GM18909 (cell line): ENCODE results near the gene RAB3GAP1.

ENCODE experiments used
- ATAC-seq: cut with Tn5 transposase; IDR thresholded peaks from one replicate; pipeline ENCODE4 v1.9.1; 2021; ENCODE audit warnings: mild to moderate bottlenecking; ENCODE audit not compliant: unreplicated experiment, poor library complexity

Gene RAB3GAP1

DNA sequence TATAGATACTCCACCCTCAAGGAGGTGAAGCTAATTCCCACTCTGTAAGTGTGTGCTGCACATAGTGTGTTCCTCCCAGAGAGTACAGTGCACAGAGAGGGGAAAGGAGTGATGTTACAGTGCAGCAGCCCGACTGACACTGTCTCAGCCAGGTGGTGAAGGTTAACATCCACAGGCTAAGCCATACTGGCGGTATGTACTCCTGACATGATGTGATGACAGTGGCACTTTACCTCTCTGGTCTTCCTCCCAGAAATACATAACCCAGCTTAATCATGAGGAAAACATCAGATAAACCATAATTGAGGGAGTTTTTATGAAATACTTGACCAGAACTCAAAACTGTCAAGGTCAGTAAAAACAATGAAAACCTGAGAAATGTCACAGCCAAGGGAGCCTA lies 107.1 kb downstream of the RAB3GAP1 start:
- no peak for ATAC-seq

DNA sequence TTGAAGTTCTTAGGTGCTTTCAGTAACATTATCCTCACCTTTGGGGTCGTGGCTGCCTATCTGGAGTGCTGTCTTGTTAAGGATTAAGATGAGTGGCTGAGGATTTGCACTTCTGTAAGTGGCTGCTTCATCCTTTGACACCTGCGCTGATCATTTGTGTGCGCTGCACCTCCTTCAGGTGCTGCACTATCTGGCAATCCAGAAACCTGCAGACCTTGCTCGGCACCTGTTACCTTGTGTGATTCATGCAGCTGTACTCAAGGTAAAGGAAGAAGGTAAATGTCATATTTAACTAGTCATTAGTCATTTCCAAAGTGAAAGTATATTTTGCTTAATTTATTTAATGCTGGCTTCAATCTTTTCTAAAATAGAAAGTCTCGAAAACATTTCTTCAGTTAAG lies 110.3 kb downstream of the RAB3GAP1 start:
- ATAC-seq = no peak

DNA sequence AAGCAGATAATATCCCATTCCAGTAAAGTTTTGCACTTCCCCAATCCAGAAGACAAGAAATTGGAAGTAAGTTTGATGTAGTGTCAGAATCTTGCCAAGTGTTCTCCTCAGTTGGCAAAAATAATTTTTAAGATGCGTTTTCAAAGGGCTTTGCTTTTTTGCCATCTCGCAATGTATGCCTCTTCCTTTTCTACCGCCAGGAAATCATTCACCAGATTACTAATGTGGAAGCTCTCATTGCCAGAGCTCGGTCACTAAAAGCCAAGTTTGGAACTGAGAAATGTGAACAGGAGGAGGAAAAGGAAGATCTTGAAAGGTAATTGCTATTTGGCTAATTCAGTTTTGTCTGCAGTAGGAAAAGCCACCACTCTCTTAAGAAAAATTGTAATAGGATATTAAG lies 110.7 kb downstream of the RAB3GAP1 start:
- no peak for ATAC-seq

DNA sequence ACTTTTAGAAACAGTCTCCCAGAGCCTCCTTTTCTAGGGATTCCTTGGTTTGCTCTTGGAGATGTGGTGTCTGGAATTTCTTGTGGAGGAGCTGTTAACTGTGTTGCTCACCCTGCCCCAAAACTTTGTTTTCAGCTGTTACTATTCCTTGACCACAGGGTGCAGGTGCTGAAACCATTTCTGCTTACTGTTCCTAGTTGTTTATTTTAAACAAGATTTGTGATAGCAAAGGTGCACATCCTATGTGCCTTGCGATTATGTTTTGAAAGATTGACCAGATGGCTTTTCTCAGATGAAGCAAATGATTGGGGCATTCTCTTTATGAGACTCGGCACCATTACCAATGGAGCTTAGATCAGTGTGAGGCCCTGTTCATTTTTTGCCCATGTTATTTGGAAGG lies 111.2 kb downstream of the RAB3GAP1 start:
- no peak for ATAC-seq

DNA sequence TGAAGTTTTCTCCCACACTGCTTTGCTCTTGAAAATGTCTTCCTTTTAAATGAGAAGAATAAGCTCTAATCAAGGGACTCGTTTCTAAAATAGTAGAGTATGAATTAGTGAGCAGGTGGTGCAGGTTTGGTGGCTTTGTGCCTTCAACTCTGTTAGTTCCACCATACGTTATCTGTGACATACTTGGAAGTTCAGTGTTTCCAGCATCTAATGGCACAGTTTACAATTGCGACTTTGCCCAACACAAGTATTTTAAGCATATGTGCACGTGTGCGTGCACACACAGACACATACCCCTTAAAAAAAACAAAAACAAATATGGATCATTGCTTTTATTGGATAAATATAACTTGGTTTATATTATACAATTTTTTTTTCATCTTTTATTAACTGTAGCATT lies 111.8 kb downstream of the RAB3GAP1 start:
- no peak for ATAC-seq

DNA sequence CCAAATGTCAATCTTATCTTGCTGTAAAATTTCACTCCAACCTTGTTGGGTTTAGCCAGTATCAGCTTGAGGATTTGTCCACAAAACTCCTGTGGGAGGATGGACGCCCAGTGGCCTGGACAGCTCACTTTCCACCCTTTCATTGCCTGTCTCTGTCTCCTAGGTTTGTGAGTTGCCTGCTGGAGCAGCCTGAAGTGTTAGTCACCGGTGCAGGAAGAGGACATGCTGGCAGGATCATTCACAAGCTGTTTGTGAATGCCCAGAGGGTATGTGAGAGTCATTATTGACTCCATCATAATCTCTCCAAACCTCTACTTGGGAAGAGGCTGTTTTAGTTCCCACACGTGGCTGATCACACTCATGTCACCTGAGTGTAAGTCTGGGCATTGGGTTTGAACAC lies 112.3 kb downstream of the RAB3GAP1 start:
- ATAC-seq = no peak

DNA sequence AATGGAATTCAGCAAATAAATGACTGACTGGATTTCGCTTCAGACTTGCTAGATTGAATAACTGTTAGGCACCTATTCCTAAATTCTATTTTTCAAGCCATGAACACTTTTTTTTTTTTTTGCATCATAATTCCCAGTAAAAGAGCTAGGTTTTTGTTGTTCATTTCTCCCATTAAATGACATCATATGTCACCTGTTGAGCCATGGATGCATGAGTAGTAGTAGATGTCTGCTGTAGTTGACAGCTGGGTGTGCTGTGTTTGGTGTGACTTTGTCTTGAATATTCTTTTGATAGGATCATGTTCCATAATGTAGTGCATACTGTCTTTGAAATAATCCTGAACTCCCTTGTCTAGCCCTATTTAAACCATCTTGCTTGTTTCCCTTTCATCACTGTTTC lies 115.2 kb downstream of the RAB3GAP1 start:
- ATAC-seq = no peak

DNA sequence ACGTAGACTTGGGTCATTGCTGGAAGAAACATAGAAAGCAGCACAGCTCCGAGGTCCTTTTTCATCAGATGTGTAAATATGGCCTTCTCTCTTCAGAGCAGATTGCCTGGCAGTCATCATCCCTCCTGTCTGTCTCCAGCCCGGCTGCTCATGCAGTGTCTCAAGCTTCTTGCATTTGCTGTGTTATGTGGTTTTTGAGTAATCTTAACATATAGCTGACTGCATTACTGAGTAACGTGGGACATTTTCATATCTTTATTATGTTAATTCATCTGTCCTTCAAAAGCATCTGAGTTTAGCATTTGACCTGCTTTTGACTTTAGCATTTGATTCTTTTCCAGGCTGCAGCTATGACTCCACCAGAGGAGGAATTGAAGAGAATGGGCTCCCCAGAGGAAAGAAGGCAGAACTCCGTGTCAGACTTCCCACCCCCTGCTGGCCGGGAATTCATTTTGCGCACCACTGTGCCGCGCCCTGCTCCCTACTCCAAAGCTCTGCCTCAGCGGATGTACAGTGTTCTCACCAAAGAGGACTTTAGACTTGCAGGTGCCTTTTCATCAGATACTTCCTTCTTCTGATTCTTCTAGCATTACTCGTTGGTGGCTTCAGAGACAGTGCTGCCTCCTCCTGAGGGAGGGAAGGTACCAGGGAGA lies 116.2 kb downstream of the RAB3GAP1 start:
- no peak for ATAC-seq

DNA sequence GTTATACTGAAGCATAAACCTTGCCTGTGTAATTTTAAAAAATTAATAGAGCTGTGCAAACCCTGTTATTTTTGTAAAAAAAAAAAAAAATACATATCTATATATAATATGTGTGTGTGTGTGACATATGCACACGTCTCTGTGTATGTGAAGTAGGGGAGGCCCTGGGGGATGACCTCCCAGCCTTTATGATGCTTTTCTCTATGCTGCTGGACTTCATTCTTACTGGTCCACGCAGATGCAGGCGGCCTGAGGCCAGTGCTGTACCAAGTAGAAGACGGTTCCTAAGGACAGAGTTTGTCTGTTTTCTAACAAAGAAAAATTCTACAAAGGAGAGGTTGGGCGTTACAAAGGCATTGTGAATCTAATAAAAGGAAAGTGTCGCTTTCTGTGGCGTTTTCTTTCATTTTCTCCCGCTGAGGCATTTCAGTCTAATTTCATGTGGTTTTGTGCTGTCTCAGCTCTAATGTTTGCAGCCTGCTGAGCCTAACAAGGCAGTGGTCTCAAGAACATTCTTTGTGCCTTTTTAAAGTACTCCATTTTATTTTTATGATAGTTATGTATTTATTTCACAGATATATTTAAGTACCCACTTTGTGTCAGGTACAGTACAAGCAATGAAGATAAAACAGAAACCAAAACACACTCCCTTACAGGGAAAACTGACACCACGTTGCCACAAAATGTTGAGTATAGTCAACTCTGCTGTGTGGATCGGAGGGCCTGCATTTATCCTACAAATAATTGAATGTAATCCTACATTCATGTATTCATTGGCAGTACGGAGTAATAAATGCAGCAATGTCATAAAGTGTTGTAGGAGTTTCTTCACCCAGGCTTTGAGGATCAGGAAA lies 118.0 kb downstream of the RAB3GAP1 start:
- no peak for ATAC-seq

DNA sequence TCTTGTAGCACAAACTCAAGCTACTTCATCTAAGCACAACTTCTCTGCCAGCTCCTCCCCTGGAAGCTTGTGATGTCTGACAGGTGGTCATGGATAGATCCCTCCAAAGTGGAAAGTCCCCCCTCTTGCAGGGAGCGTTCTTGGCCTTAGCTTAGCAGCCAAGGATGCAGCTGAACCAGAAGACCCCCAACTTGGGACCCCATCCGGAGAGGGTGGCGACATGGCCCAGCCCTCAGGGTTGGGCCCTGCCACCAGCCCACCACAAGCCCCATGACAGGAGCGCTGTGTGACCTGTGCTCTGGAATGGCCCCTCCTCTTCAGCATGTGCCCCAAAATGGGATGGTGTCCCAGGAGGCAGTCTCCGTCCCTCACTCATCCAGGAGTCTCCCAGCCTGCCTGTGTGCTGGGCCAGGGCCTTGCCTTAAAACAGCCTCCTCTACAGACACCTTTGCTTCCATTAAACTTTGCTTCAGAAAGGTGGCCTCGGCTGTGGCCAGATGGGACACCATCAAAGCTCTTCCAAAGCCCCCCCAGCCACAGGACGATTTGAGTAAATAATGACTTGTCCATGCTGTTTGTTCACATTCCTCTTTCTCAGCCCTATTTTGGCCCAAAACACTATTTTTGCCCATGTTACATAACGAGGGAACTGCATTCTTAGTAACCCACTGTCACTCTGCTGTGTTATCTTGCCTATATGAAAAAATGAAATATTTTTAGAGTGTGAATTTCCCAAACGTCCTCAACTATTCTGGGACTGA lies 122.1 kb downstream of the RAB3GAP1 start:
- no peak for ATAC-seq

DNA sequence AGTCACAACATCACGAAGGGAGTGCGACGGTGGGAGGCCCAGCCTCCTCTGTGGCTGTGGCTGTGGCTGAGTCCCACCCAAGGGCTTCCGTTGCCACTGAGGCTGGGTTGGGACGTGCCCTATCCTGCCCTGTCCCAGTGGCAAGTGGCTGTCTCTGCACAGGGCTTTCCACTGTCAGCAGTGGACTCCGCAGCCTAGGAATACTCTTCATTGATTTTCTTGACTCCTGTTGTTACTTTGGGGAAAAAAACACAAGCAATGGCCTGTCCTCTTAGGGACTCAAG lies 122.7 kb downstream of the RAB3GAP1 start:
- no peak for ATAC-seq

DNA sequence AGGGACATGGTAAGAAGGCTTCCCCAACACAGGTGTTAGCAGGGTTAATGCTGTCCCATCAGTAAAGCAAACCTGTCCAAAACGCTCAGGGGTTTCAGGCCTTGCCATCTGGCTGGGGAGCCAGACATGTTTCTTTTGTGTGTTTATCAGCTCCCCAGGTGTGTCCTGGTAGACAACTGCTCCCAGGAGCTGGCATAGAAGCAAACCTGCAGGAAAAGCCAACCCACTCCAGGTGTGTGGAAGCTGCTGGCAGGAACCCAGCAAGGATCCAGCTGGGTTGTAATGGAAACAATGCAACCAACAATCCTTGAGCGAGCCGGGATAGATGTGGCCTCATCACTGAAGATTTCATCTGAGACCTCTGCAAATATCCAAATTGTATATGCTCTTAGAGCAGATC lies 123.1 kb downstream of the RAB3GAP1 start:
- no peak for ATAC-seq

DNA sequence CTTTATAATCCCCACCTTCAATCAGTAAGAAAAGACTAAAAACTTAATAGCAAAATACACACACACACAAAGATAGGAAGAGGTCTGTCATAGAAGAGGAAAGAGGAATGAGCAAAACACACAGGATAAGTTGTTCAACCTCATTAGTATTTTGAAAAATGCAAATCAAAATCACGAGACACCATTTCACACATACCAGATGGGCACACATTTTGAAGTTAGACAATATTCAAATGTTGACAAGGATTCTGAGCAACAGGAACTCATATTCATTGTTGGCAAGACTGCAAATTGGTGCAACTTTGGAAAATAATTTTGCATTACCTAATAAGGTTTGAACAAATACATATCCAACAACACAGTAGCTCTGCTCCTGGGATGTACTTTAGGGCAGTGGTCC lies 127.6 kb downstream of the RAB3GAP1 start:
- ATAC-seq = no peak

DNA sequence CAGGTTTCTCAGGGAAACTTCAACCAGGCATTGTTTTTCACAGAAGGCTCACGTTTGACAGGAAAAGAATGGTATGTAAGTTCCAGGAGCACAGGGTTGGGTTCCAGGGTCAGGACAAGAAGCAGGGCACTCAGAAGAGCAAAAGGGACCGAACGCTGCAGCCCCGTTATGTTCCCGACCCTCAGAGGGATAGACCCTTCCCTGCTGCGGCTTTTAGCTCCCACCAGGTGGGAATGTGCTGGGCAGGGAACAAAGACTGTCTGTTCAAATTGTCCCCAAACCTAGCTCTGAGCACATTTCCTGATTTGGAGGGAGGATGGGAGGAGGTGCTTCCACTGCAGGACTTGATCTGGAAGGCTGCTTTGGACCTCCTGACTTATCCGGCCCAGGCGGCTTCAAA lies 130.1 kb downstream of the RAB3GAP1 start:
- no peak for ATAC-seq

DNA sequence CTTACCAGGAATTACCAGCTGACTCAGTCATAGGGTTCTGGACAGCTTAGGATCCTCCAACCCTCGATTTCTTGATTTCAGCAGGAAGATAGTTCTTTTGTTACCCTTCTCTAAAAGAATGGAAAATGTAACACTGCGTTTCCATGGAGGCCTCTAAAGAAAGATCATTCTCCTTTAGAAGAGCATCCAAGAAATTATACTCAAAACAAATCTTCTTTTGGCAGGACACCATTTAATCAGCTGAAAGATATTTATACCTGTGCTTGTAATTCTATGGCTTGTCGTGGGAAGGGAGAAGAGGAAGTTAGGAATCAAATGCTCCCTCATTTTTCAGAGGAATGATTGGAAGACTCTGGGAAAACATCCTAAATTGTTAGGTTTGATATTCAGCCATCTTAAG lies 130.5 kb downstream of the RAB3GAP1 start:
- no peak for ATAC-seq

DNA sequence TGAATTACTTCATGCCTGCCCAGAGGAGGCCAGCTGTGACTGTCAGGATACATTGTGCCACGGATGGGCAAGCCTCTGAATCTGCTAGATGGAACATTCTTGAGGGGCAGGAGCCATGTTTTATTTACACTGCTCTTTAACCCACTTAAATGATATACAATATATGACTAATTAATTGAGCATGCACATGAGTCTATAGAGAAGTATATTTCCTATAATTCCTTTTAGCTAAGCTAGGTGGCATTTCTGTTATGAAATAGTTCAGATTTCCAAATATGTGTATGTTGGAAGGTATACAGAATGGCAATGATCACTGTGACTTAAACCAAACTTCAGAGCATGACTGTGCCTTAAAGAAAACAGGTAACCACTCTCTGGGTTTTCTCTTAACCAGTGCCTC lies 131.7 kb downstream of the RAB3GAP1 start:
- ATAC-seq = no peak

DNA sequence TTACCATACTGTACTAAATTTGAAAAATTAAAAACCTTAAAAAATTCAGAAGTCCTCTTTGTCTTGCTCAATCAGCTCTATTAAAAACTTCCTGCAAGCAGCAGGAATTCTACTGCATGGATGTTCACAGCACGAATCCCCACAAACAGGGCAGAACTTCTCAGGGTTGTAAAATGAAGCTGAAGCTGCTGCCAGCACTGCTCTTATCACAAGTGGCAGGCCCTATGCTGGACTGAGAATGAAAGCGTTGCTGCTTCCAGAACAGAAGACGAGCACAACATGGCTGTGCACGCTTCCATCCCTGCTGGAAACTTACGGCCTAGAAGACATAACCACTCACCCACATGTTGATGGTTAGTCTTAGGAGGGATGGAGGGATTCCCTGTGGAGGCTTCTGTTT lies 134.0 kb downstream of the RAB3GAP1 start:
- ATAC-seq = no peak

DNA sequence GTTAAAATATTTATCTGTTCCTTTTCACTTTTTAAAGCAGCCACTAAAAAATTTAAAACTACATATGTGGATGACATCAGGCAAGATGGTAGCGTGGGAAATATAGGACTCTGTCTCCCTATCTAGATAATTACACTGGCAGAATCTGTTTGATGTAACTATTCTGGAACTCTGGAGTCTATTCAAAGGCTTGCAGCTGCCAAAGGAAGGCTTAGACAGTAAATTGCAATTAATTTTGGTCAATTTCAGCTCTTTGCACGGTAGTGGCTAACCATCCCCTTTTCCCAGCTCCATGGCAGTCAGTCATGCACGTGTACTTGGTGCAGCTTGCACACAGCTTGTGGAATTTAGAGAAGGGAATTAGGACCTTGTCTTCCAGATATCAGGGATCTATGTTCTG lies 135.2 kb downstream of the RAB3GAP1 start:
- no peak for ATAC-seq

DNA sequence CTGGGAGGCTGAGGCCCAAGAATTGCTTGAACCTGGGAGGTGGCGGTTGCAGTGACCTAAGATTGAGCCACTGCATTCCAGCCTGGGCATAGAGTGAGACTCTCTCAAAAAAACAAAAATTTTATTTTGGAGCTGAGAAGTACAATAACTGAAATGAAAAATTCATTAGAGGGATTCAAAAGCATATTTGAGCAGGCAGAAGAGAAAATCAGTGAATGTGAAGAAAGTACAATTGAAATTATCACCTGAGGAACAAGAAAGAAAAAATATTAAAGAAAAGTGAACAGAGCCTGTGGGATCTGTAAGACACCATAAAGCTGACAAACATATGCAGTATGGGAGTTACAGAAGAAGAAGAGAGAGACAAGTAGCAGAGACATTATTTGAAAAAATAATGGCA lies 137.1 kb downstream of the RAB3GAP1 start:
- no peak for ATAC-seq

DNA sequence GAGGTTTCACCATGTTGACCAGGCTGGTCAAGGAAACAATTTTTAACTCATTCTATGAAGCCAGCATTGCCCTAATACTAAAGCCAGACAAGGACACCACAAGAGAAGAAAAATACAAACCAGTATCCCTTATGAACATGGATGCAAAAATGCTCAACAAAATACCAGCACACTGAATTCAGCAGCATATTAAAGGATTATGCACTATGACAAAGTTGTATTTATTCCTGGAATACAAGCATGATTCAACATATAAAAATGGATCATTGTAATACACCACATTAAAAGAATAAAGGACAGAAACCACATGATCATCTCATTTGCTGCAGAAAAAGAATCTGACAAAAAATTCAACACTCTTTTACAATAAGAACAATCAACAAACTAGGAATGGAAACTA lies 138.7 kb downstream of the RAB3GAP1 start:
- ATAC-seq = no peak

DNA sequence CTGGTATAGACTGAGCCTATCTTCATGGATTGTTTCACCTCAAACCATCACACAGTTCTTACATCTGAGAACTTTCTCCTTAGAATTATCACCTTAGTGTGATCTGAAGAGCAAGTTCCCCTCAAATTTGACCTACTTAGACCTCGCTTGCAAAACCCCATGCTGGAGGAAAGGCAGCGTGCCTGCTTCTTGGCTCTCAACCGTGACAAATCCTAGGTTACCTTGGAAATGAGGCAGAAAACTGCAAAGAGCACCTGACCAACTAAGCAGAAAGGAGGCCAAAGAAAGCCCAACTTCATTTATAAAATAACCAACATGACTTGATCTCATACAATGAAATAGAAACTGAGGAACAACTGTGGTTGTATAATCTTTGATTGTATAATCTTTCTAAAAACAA lies 146.4 kb downstream of the RAB3GAP1 start:
- no peak for ATAC-seq

DNA sequence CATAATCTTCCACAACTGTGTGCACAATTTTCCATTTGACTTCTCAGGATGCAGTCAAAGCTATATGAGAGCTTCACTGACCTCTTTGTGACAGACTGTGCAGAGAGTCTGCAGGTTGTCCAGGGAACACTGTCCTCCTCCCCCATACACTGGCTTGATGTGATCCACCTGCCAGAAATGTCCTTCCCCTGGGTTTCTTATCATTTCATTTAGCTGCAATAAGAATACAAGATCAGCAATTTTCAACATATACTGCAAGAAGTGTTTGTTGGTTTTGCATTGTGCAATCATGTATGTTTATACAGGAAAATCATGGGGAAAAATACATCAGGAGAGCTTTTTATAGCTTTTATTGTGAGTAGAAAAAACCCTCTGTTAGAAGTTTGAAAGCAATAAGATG lies 150.7 kb downstream of the RAB3GAP1 start:
- ATAC-seq = no peak
